HG02973 (cell line): Measurements from ENCODE around the gene KLF7.

Source experiments
- ATAC-seq: cut with Tn5 transposase; IDR thresholded peaks from one replicate; pipeline ENCODE4 v1.9.1; 2021; ENCODE audit warnings: moderate library complexity; ENCODE audit not compliant: unreplicated experiment

KLF7 gene

DNA sequence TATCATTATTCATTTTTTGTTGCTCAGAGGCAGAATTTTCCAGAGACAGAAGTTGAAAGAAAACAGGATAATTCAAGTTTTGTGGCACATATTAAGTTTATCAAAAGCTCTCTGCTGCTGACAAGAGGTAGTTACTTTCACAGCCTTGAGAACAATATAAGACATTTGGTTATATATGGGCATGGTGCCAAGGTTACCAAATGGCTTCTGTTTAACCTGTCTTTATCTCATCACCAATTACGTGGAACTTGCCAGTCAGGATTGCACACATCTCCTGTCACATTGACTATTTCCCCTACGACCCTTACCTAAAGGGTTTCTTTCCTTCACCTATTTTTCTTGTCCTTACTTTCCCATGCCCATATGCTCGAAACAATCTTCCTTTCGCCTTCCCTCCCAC lies 35.9 kb downstream of the KLF7 start:
- no peak for ATAC-seq

DNA sequence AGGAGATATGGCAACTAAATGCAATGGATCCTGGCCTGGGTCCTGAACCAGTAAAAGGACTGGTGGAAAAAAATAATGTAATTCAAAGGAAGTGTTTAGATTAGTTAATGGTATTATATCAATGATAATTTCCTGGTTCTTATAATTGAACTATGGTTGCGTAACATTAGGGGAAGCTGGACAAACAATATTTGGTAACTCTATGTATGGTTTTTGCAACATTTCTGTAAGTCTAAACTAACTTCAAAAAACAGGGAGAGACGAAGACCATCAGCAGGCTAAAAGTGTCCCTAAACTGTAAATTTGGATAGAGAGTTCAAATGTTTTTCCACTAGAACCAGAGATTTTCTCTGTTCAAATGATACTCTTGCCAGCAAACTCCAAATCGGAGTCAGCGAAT lies 36.9 kb downstream of the KLF7 start:
- no peak for ATAC-seq

DNA sequence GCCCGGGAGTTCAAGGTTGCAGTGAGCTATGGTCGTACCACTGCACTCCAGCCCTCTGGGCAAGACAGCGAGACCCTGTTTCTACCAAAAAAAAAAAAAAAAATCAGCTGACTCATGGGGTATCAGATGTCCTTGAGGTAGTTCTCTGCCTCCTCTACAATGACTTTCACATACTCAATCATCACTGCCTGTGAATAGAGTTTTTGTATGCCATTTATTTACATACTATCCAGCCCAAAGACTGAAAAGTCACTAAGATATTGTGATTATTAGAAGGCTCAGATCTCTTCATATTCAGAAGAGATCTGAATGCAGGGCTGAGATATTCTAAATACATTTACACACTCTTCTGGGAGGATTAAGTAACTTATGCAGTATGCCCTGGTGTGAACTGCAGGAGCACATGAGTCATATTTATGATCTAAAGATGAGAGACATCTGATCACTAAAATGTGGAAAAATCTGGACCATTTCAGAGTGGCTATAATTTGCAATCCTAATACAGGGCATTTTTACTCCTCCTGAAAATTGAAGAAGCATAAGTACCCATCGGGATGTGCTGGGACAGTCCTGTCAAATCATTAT lies 38.9 kb downstream of the KLF7 start:
- no peak for ATAC-seq

DNA sequence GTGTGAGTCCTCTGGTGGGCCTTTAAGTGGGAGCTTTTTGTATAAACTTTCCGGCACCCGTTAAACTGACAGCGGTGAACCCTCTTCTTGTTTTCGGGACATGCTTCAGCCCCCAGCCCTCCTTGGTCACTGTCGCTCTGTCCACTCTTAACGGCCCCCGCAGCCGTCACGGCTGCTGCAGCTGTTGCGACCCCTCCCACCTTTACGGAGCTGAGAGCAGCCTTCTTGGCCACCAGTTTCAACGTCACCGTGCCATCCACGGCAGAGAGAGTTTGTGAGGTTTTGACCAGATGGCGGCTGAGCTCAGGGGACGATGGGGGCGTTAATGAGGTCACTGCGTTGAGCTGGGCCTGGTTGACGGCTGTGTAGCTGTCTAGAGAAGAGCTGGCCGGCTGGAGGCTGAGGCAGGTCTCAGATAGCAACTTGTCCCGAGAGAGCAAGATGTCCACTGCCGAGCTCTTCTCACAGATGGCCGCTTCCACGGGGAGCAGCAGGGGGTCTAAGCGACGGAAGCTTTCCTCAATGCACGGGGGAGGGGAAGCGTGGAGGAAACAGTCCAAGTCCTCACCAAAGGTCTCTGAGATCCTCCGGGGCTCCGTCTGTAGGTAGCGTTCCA lies 41.9 kb downstream of the KLF7 start:
- ATAC-seq: no peak

DNA sequence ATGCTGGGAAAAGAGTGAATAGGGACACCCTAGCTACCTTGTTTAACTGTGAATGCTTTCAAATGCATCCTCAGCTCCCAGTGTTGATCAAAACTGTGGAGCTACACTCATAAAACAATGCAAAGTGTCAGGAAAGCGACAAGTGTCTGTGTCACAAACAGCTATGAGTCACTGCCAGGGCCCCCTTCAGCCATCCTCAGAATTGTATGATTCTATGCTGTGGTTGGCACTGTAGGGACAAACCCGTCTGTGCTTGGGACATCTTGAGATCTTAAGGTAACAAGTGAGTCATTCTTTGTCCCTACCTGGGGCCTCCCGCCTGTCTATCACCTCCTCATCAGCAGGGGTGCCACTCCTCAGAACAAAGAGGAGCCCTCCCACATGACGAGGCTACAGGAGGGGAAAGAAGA lies 42.4 kb downstream of the KLF7 start:
- ATAC-seq: no peak

DNA sequence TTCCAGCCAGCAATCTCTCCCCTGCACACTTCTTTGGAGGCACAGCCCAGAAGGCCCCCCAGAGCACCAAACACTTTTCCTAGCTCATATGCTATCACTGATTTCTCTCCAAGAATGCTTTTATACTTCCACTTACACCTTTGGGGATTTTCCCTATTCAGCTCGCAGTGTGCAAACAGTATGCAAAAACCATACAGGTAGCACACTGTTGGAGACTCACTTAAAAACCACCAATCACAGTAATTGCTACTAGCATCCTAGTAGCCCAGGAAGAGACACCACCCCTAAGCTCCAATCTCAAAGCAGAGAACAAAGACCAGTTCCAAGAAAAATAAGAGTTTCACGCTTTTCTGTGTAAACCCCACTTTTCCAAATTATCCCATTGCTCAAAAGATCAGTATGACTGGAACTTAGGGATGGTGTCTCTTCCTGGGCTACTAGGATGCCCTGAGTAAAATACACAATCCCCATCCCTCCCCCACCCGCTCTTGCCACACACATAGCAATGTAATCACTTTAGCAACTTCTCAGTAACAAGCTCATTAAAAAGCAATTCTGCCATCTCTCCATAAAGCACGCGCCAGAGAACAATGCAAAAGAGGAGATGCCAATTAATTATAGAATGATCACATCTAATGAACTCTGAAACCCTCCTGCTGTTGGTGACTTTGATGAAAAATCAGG lies 43.0 kb downstream of the KLF7 start:
- ATAC-seq: no peak

DNA sequence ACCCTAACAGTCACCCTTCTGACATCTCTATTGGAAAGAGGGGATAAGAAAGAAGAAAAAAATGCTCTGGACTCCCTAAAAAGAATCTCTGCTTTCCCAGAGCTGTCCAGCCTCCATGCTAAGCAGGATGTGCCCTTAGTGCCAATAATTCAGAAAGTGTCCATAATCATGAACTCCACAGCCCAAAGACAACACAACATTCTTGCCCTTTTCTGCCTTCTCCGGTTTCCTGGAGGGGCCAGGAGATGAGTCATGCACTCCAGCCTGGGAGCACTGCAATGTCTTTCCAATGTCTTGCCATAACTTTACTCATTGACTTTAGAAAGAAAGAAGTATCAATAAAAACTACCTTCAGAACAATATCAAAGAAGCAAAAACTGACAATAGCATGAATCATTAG lies 44.0 kb downstream of the KLF7 start:
- no peak for ATAC-seq

DNA sequence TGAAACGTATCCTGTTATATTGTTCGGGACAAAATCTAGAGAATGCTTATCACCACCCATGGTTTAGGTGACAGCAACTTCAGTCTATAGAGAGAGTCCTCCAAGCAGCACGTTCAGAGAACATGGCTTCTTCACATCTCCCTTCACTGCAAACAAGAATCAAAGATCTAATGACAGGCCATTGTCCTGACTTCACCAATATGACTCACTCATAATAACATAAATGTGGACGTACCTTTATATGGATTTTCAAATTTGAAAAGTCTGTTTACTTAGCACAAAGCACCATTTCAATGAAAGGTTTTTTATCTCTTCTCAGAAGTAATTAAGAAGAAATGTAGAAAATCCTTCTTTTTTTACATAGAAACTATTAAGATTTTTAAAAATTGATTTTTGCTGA lies 46.7 kb downstream of the KLF7 start:
- ATAC-seq: no peak

DNA sequence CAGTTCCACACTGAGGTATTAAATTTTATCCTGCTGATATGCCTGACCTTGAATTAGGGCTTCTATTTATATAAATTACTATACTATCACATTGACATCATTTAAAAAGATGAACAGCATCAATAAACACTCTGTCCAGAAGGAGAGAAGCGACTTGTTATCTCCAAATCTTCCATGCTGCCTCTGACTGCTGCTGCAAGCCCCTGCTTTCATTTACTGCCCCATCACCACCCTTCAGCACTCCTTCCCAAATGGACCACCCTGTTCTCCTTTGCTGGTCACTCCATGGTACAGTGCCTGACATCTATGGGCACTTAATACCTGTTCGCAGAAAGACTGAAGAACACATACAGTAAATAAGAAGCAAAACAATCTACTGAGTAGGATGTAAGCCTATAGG lies 48.1 kb downstream of the KLF7 start:
- no peak for ATAC-seq

DNA sequence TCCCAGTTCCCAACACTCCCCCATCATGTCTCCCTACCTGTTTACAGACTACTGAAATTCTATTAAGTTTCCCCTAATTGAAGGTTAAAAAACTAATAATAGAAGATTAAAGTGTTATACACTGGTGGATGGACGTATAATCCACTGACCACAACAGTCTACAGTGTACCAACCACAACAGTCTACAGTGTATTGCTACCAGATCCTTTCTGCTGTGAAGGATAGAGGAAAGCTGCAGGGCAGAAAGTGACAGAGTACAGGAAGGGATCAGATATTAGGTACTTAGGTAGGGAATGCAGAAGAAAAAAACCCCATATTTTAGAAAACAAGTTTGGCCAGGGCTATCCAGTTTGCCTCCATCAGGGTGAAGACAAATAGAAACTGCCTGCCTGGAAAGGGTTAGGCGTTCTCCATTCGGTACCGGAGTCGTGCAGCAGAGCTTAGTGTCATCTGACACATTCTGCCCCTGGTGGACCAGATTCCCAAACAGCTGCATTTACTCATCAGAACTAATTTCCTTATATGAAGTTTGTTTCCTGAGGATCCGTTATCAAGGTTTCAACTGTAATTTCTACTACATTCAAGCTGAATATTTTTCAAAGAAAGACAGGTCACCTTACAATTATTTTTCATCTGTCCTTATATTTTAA lies 49.9 kb downstream of the KLF7 start:
- no peak for ATAC-seq

DNA sequence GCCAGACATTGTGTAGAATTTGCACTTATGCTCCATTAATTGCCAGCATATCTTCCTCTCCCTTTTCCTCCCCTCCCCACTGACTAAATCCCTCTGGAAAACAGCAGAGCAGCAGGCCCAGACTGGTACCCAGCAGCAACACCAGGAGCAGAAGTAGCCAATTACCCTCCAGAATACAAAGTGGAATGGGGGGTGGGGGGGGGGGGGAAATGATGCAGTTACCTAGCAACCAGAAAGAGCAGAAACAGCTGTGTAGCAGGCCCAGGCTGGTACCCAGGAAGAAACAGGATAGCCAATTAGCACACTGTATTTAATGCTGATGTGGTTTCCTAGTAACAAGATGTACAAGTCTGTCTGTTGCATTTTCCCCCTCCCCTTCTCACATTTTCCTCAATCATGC lies 52.3 kb downstream of the KLF7 start:
- ATAC-seq: no peak

DNA sequence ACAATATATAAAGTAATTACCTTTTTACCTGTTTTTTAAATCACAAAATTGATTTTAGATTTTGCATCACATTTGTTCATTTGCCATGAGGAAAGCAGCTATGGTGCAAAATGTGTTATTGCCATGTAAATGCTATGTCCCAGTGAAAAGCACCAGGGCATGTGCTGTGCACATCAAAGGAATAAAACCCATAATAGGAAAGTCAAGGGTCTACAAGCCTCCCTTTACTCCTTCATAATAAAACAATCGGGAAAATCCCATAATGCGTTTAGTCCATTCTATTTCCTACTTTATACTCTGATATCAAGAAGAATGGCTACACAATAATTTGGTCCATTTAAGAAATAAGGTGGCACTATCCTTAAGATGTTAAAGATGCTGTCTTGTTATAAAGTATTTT lies 53.0 kb downstream of the KLF7 start:
- no peak for ATAC-seq

DNA sequence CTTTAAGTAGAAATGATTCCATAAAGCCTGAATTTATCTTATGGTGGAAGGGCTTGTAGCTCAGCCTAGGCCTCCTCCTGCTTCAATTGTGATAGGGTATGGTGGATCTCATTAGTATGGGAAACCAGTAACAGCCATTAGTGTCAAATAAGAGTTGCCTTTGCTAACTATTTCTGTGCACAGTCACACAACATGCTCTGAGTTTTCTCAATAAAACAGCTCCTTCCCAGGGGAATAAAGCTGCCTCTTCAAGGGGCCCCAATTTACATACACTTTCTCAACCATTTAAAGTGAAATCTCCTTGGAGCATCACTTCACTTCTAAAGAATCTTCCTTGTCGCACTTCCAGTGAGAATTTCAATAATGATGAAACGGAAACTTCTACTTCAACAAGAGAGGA lies 53.4 kb downstream of the KLF7 start:
- ATAC-seq: no peak

DNA sequence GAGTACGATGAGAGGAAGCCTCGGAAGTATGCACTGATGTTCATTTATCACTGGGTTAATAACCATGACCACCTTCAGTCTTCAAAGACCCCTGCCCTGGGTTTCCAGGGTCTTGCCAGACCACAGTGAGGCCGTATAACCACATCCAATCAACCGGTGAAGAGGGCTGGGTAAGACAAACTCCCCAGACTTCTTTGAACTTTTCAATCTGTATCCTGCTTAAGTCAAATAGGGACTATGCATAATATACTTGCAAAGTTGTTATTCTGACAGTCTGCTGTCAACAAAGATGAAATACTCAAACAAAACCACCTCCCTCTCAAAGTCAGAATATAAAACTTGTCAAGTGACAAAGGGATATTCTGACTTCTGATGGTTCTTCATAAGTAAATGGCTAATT lies 54.0 kb downstream of the KLF7 start:
- no peak for ATAC-seq

DNA sequence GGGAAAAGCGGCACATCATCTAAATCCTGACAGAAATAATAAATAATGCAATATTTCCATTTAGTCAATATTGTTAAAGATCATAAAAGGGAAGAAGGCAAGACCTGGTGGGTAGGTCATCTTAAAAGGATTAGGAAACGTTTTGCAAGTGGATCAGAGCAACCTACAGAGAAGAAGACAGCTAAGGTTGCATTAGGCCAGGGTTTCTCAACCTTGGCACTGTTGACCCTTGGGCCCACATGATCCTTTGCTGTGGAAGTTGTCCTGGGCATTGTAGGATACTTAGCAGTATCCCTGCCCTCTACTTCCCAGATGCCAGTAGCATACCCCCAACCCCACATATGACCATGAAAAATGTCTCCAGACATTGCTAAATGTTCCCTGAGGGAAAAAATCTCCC lies 55.0 kb downstream of the KLF7 start:
- no peak for ATAC-seq

DNA sequence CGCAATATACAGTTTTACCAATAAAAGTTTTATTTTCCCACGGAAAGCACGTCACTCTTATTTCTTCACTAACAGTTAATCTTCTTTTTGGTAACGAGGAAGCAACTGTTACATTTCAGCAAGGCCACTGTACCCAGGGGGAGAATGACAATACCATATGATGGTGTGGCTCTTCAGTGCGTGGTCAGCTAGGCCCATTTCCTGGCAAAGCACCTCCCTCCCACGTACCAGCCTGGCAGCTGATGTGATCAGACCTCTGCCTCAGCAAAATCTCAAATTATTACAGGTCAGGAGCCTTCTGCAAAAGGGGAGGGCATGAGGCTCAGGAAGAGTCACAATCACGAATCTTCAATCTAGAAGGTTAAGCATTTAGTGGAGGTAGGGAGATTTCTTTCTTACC lies 55.4 kb downstream of the KLF7 start:
- ATAC-seq: no peak

DNA sequence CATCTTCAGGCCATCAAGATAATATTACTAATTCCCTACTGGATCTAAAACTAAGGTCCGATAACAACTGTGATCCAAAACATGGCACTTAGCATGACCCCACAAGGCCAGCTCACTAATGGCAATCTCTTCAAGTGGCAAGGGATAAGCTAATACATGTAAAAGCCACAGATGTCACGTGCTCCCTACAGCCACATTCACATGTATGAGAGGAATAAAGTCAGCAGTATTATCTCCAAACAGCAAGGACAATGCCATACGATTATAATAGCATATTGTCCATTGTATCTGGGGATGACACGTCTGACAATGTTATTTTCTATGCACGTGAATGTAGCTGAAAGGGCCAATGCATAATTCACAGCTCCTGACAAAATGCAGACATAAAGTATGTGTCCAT lies 56.0 kb downstream of the KLF7 start:
- no peak for ATAC-seq

DNA sequence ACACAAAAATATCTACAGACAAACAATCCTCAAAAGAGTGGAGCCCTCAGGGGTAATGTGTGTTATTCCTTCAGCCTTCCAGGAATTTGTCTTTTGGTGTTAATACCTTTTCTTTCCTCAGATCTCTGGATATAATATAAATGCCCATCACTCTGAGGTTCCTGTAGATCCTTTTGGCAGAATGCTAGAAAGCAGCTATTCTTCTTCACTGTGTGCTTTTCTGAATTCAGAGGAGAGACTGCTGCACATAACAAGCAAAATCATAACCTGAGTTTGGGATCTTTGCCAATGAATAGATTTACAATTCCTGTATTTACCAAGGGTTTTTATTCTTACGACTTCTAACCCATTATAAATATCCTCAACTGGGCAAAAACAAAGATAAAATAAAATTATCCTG lies 57.3 kb downstream of the KLF7 start:
- no peak for ATAC-seq

DNA sequence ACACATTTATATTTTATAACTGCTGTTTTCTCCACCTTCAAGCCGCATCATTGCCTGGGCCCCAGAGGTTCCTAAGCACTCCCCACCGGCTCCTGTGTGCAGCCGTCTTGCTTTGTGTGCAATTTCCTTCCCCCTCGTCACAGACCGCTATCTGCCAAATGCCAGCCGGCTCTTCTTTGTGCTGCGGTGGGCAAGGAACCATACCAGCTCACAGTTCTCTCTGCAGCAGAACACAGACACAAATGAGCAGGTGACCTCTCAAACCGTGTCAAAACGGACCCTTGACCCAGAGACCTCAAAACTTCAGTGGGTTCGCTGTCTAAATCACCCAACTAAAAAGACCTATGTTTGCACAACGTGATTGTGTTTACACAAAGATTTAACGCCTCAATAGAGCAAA lies 58.2 kb downstream of the KLF7 start:
- ATAC-seq: no peak

DNA sequence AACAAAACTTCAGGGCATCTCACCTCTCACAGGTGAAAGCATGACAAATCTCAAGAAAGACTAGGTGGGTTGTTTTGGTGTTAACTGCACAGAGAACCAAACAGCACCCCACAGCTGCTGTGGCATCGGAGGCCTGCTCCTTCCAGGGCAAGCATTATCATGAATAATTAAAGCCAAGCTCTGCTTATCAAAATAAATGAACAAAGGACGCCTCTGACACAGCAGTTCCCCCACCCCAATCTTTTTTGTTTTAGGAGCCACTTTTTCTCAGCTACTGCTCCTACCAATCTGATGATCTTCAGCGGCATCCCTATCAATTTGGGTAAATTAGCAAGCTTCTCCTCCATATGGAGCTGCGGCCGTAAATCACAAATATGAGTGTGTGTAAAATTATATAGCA lies 58.6 kb downstream of the KLF7 start:
- no peak for ATAC-seq

DNA sequence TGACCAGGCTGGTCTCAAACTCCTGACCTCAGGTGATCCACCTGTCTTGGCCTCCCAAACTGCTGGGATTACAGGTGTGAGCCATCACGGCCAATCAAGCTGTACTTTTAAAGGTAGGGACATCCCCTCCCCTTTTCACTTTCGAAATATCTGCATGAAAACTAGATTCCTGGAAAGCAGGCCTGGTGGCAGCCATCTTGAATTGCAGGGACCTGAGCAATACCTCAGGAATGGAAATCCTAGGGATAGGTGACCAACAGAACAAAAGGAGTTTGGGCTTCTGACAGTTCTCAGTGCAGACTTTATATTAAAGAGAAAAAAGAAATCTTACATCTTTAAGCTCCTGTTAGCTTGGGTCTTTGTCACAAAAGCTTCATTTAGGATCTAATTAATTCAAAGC lies 62.6 kb downstream of the KLF7 start:
- no peak for ATAC-seq

DNA sequence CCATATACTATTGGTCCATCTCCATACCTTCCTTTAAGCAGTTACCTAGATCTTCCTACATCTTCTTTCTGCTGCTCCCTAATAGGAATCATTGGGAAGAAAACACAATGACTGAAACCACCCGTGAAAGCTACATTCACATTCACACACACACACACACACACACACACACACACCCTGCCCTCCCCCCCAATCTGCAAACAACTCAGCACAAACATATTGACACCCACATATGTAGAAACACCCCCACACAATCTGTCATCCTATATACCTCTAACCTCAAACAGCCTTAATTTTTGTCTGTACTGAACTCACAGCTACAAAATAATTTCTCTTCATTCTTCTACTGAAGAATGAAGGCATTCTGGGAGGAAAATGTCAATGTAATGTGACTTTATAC lies 63.8 kb downstream of the KLF7 start:
- ATAC-seq: no peak
